Fibroblast of lung (primary cell): ENCODE results near the gene EXOC2. TPM values are rescaled to one million over a fixed set of nuclear protein-coding genes. Genes with fewer than 3 reads are reported as not detected.
"Not testable (repeated sequence)": the region's sequence is repeated elsewhere in the genome, so short reads cannot be mapped to it uniquely, and the experiment has no call there.

Source experiments
- DNase-seq, 2 donors: peaks; one replicate each; pipeline versions ENCODE4 v3.0.0 to v3.0.0-alpha.2; 2010; ENCODE audit warnings: low read depth in 2 of 2
- H2AFZ ChIP-seq: 2 replicates; pipeline ENCODE4 v1.5.1; 2012; ENCODE audit warnings: low read length, control low read depth, inconsistent platforms
- H3K27ac ChIP-seq: 2 replicates; pipeline ENCODE4 v1.5.1; 2011; ENCODE audit warnings: low read length, control low read depth; ENCODE audit not compliant: insufficient read depth
- H3K27me3 ChIP-seq: 2 replicates; pipeline ENCODE4 v1.5.1; 2011; ENCODE audit warnings: mild to moderate bottlenecking, low read length; ENCODE audit not compliant: control insufficient read depth, insufficient read depth
- H3K36me3 ChIP-seq: 2 replicates; pipeline ENCODE4 v1.5.1; 2011; ENCODE audit warnings: low read length; ENCODE audit not compliant: control insufficient read depth, insufficient read depth
- H3K4me1 ChIP-seq: 2 replicates; pipeline ENCODE4 v1.5.1; 2011; ENCODE audit warnings: low read length; ENCODE audit not compliant: control insufficient read depth, insufficient read depth; ENCODE audit errors: extremely low read depth
- H3K4me2 ChIP-seq: 2 replicates; pipeline ENCODE4 v1.5.1; 2011; ENCODE audit warnings: low read length, control low read depth; ENCODE audit not compliant: insufficient read depth; ENCODE audit errors: extremely low read depth
- H3K4me3 ChIP-seq, 4 experiments: fragments of 200-600 bp in 1 of 4; sonication (generic) in 1 of 4; replicated peaks in 1 of 4; 2 replicates each; pipeline ENCODE4 v1.5.1; 2011 to 2016; ENCODE audit warnings: low read length in 4 of 4, low read depth in 3 of 4, mild to moderate bottlenecking in 3 of 4, control low read depth in 2 of 4, inconsistent platforms in 1 of 4, mixed read lengths in 1 of 4; ENCODE audit not compliant: insufficient read depth in 1 of 4; ENCODE audit errors: control extremely low read depth in 1 of 4
- H3K79me2 ChIP-seq: 2 replicates; pipeline ENCODE4 v1.5.1; 2012; ENCODE audit warnings: mild to moderate bottlenecking, low read length, inconsistent platforms; ENCODE audit not compliant: control insufficient read depth, insufficient read depth
- H3K9ac ChIP-seq: 2 replicates; pipeline ENCODE4 v1.5.1; 2011; ENCODE audit warnings: mild to moderate bottlenecking, low read length, control low read depth; ENCODE audit not compliant: insufficient read depth
- H3K9me3 ChIP-seq: 2 replicates; pipeline ENCODE4 v1.5.1; 2012; ENCODE audit warnings: low read depth, low read length; ENCODE audit not compliant: control insufficient read depth, insufficient read depth
- H4K20me1 ChIP-seq: 2 replicates; pipeline ENCODE4 v1.5.1; 2011; ENCODE audit warnings: low read length; ENCODE audit not compliant: control insufficient read depth, insufficient read depth; ENCODE audit errors: extremely low read depth
- EZH2 ChIP-seq: IDR thresholded peaks from 2 replicates; pipeline ENCODE4 v1.5.1; 2012; ENCODE audit warnings: low read length, control low read depth, mild to moderate bottlenecking; ENCODE audit errors: missing control alignments
- polyA plus RNA-seq, 2 donors: library from polyadenylated mRNA; depleted of rRNA in 1 of 2; stranded (reverse) in 1 of 2; unstranded in 1 of 2; fragments of >200 nt; gene quantifications; 2 replicates each; pipeline ENCODE4 v1.2.1, GENCODE V29; 2011 to 2012; ENCODE audit warnings: missing spikeins in 1 of 2
- total RNA-seq: library from RNA; depleted of rRNA; stranded (reverse); fragments of >200 nt; gene quantifications from 2 replicates; pipeline ENCODE4 v1.2.1, GENCODE V29; 2014
- TF ChIP-seq, protein P1 (sequence below), 2 donors: IDR thresholded peaks in 1 of 2; conservative IDR thresholded peaks in 1 of 2; 1 replicate in 1 of 2; 2 replicates in 1 of 2; pipeline ENCODE4 v1.5.1; 2011 to 2012; ENCODE audit warnings: low read length in 2 of 2, control low read depth in 1 of 2, inconsistent platforms in 1 of 2, low read depth in 1 of 2, mild to moderate bottlenecking in 1 of 2

EXOC2 gene
- total and polyA plus RNA-seq, 2 donors (not counting 1 experiment from before 2014, with no cell fraction given), result 19.7 to 42.3 TPM

DNA sequence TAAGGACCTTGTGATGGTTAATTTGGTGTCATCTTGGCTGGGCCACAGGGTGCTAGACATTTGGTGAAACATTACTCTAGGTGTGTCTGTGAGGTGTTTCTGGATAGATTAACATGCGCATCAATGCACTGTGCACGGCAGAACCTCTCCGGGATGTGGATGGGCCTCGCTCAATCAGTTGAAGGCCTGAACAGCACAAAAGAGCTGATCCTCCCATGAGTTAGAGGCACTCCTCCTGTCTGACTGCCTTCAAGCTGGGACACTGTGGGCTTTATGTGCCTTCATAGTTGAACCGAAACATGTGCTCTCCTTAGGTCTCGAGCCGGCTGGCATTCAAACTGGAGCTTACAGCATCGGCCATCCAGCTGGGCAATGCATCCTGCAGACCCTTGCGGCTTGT lies 124.9 kb downstream of the EXOC2 start:
- no peak overlapping the region for H3K9ac ChIP-seq
- H2AFZ ChIP-seq, result no peak overlapping the region
- no peaks in the 10 kb centered on the region for H4K20me1 ChIP-seq
- no peak for DNase-seq
- no peak overlapping the region for H3K4me3 ChIP-seq
- H3K27ac ChIP-seq, result no peak overlapping the region
- no peaks in the 10 kb centered on the region for H3K4me1 ChIP-seq
- TF ChIP-seq, protein P1, sequence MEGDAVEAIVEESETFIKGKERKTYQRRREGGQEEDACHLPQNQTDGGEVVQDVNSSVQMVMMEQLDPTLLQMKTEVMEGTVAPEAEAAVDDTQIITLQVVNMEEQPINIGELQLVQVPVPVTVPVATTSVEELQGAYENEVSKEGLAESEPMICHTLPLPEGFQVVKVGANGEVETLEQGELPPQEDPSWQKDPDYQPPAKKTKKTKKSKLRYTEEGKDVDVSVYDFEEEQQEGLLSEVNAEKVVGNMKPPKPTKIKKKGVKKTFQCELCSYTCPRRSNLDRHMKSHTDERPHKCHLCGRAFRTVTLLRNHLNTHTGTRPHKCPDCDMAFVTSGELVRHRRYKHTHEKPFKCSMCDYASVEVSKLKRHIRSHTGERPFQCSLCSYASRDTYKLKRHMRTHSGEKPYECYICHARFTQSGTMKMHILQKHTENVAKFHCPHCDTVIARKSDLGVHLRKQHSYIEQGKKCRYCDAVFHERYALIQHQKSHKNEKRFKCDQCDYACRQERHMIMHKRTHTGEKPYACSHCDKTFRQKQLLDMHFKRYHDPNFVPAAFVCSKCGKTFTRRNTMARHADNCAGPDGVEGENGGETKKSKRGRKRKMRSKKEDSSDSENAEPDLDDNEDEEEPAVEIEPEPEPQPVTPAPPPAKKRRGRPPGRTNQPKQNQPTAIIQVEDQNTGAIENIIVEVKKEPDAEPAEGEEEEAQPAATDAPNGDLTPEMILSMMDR (conservative IDR thresholded peaks at IDR 0.05 in 1 of 2, IDR thresholded peaks at IDR 0.05 in 1 of 2; ENCODE audit: low read depth in 1 of 2, low read length in 2 of 2), result no peak
- no peak for TF ChIP-seq EZH2
- no peaks in the 10 kb centered on the region for H3K79me2 ChIP-seq
- H3K4me2 ChIP-seq, result no peak overlapping the region
- peaks cover under 1% of the 10 kb centered on the region for H3K36me3 ChIP-seq
- H3K27me3 ChIP-seq, result no peaks in the 10 kb centered on the region
- no peaks in the 10 kb centered on the region for H3K9me3 ChIP-seq

DNA sequence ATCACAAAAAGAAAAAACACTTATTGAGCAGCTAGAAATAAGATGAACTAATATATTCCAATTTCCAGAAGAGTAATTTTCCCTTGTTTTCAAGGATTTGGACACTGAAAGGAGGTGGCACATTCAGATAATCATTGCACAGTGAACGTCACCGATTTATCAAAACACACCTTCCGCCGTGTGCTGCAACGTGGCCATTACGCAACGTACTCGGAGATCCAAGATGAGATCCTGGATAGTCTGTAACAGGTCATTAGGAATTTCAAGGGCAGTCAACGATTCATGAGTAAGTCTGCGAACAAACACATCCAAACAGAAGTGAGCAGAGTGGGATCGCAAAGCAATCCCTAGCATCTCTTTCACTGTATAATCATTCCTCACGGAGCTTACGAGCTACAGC lies 129.1 kb downstream of the EXOC2 start:
- no peak for DNase-seq
- H3K4me2 ChIP-seq, result no peak overlapping the region
- H3K36me3 ChIP-seq, result peaks cover 4% of the 10 kb centered on the region
- no peaks in the 10 kb centered on the region for H3K27me3 ChIP-seq
- TF ChIP-seq, protein P1 (conservative IDR thresholded peaks at IDR 0.05 in 1 of 2, IDR thresholded peaks at IDR 0.05 in 1 of 2; ENCODE audit: low read depth in 1 of 2, low read length in 2 of 2), result no peak
- TF ChIP-seq EZH2, result no peak
- H4K20me1 ChIP-seq, result no peaks in the 10 kb centered on the region
- H2AFZ ChIP-seq, result no peak overlapping the region
- no peaks in the 10 kb centered on the region for H3K79me2 ChIP-seq
- no peaks in the 10 kb centered on the region for H3K9me3 ChIP-seq
- H3K9ac ChIP-seq, result no peak overlapping the region
- no peak overlapping the region for H3K4me3 ChIP-seq
- no peak overlapping the region for H3K27ac ChIP-seq
- no peaks in the 10 kb centered on the region for H3K4me1 ChIP-seq

DNA sequence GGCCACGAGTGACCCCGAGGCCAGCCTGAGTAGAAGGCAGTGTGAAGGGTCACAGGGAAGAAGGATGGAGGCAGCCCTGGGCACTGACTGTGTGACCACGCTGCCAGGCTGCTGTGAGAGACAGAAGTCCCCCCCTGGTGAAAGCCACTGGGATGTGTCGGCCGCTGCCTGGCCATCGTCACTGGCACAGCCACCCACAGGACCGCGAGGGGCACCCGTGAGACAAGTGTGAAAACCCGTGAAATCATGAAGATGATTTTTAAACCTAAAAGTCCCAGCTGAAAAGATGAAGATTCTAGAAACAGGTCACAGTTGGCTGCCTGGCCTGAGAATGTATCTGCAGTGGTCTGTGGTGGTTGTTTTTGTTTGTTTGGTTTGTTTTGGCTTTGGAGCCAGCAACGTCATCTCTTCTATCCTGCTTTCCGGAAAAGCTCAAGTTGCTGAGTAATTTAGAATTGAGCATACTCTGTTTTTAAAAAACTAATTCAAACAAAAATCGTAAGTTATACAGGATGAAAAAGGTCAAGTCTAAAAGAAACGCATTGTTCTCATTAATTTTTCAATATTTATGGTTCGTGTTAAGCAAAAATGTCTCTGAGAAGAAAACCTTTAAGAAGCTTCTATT lies 130.8 kb downstream of the EXOC2 start:
- DNase-seq, result no peak
- no peak overlapping the region for H2AFZ ChIP-seq
- no peaks in the 10 kb centered on the region for H3K27me3 ChIP-seq
- no peaks in the 10 kb centered on the region for H4K20me1 ChIP-seq
- no peaks in the 10 kb centered on the region for H3K4me1 ChIP-seq
- H3K27ac ChIP-seq, result no peak overlapping the region
- H3K79me2 ChIP-seq, result no peaks in the 10 kb centered on the region
- no peak overlapping the region for H3K4me3 ChIP-seq
- H3K9me3 ChIP-seq, result no peaks in the 10 kb centered on the region
- peaks cover 7% of the 10 kb centered on the region for H3K36me3 ChIP-seq
- no peak for TF ChIP-seq EZH2
- TF ChIP-seq, protein P1 (conservative IDR thresholded peaks at IDR 0.05 in 1 of 2, IDR thresholded peaks at IDR 0.05 in 1 of 2; ENCODE audit: low read depth in 1 of 2, low read length in 2 of 2), result no peak
- H3K4me2 ChIP-seq, result no peak overlapping the region
- H3K9ac ChIP-seq, result no peak overlapping the region

DNA sequence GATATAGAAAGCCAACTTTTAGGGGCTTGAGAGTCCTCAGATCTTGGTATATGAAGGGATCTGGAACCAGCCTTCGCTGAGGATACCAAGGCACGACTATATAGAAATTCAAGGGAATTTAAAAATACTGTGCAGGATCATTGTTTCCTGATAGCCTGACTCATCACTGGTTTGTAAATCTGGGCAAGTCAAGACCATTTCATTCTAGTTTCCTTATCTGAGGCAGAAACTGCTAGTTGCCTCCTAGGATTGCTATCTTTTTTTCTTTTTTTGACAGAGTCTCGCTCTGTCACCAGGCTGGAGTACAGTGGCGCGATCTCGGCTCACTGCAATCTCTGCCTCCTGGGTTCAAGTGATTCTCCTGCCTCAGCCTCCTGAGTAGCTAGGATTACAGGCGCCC lies 131.6 kb downstream of the EXOC2 start:
- H3K4me3 ChIP-seq, H3K79me2 ChIP-seq, DNase-seq, H3K36me3 ChIP-seq, H3K4me2 ChIP-seq, H3K27me3 ChIP-seq, H3K9ac ChIP-seq, H3K27ac ChIP-seq, H3K4me1 ChIP-seq, H3K9me3 ChIP-seq, H4K20me1 ChIP-seq, H2AFZ ChIP-seq: not testable (repeated sequence)
